ENCODE measurements around the gene FREM1.

FREM1 gene

GRCh38 chr9:14744768-14745167 lies 165.5 kb downstream of the FREM1 start:
- no peak overlapping the region for H3K14ac ChIP-seq (ENCODE audit: low read length)
- no peak overlapping the region for H3K4me2 ChIP-seq (ENCODE audit: insufficient read depth, low read length, poor library complexity, severe bottlenecking)
- no peak overlapping the region for H2BK15ac ChIP-seq (ENCODE audit: low read length)
- no peak overlapping the region for H3K4me3 ChIP-seq (ENCODE audit: low read length in 2 of 2)
- no peak overlapping the region for H3K18ac ChIP-seq (ENCODE audit: low read length)
- no peak overlapping the region for H3K4ac ChIP-seq (ENCODE audit: low read length)
- H4K91ac ChIP-seq (ENCODE audit: low read depth, low read length, poor library complexity): no peak overlapping the region
- H2AFZ ChIP-seq (ENCODE audit: low read length): no peak overlapping the region
- peaks cover 0 to 6% of the 10 kb centered on the region in 2 donors for H3K9me3 ChIP-seq (replicated peaks in 1 of 2; ENCODE audit: control insufficient read depth in 2 of 2, insufficient read depth in 1 of 2, low read depth in 1 of 2, low read length in 2 of 2)
- H2BK12ac ChIP-seq (ENCODE audit: low read length): no peak overlapping the region
- no CpG with 5 or more reads among the region's 1 CpG for WGBS, 2 donors (ENCODE audit: extremely low coverage in 2 of 2, insufficient read length in 2 of 2, insufficient replicate concordance in 1 of 2)
- no peaks in the 10 kb centered on the region for H3K79me1 ChIP-seq (ENCODE audit: low read depth, low read length)
- H2BK5ac ChIP-seq (ENCODE audit: low read length): no peak overlapping the region
- H3K27ac ChIP-seq (replicated peaks; ENCODE audit: low read length): no peak overlapping the region
- no peak overlapping the region for H2AK5ac ChIP-seq (ENCODE audit: low read depth, low read length)
- H3K4me1 ChIP-seq (ENCODE audit: control insufficient read depth in 2 of 2, insufficient read depth in 1 of 2, low read depth in 1 of 2, low read length in 2 of 2): peaks cover 0 to 1% of the 10 kb centered on the region in 2 donors
- H3K36me3 ChIP-seq (replicated peaks in 1 of 2; ENCODE audit: control insufficient read depth in 2 of 2, insufficient read depth in 2 of 2, low read length in 2 of 2): peaks cover 0 to 100% of the 10 kb centered on the region in 2 donors
- no peak for DNase-seq (ENCODE audit: low spot score)
- H3K9ac ChIP-seq (ENCODE audit: low read depth, low read length, poor library complexity): no peak overlapping the region
- H3K27me3 ChIP-seq (ENCODE audit: control insufficient read depth in 3 of 3, insufficient read depth in 3 of 3, low read depth in 1 of 3, low read length in 3 of 3): no peaks in the 10 kb centered on the region
- H3K23ac ChIP-seq (ENCODE audit: low read depth, low read length, poor library complexity): no peak overlapping the region
- no peak overlapping the region for H2BK120ac ChIP-seq (ENCODE audit: low read depth, low read length)
- H4K8ac ChIP-seq (ENCODE audit: low read depth, low read length): no peak overlapping the region

- H3K4me3 ChIP-seq (ENCODE audit: low read length in 2 of 2): no peak overlapping the region
- no peak overlapping the region for H3K4ac ChIP-seq (ENCODE audit: low read length)
- H3K36me3 ChIP-seq (replicated peaks in 1 of 2; ENCODE audit: control insufficient read depth in 2 of 2, insufficient read depth in 2 of 2, low read length in 2 of 2): peaks cover 0 to 96% of the 10 kb centered on the region in 2 donors
- H2BK15ac ChIP-seq (ENCODE audit: low read length): no peak overlapping the region
- H2BK12ac ChIP-seq (ENCODE audit: low read length): no peak overlapping the region
- H3K18ac ChIP-seq (ENCODE audit: low read length): no peak overlapping the region
- no peaks in the 10 kb centered on the region for H3K79me1 ChIP-seq (ENCODE audit: low read depth, low read length)
- H2BK5ac ChIP-seq (ENCODE audit: low read length): no peak overlapping the region
- no peaks in the 10 kb centered on the region for H3K27me3 ChIP-seq (ENCODE audit: control insufficient read depth in 3 of 3, insufficient read depth in 3 of 3, low read depth in 1 of 3, low read length in 3 of 3)
- H2AK5ac ChIP-seq (ENCODE audit: low read depth, low read length): no peak overlapping the region
- no CpG with 5 or more reads among the region's 3 CpGs for WGBS, 2 donors (ENCODE audit: extremely low coverage in 2 of 2, insufficient read length in 2 of 2, insufficient replicate concordance in 1 of 2)
- H2BK120ac ChIP-seq (ENCODE audit: low read depth, low read length): no peak overlapping the region
- no peaks in the 10 kb centered on the region for H3K4me1 ChIP-seq (ENCODE audit: control insufficient read depth in 2 of 2, insufficient read depth in 1 of 2, low read depth in 1 of 2, low read length in 2 of 2)
- no peak overlapping the region for H4K91ac ChIP-seq (ENCODE audit: low read depth, low read length, poor library complexity)
- no peak overlapping the region for H4K8ac ChIP-seq (ENCODE audit: low read depth, low read length)
- no peak overlapping the region for H3K14ac ChIP-seq (ENCODE audit: low read length)
- peaks cover 0 to 6% of the 10 kb centered on the region in 2 donors for H3K9me3 ChIP-seq (replicated peaks in 1 of 2; ENCODE audit: control insufficient read depth in 2 of 2, insufficient read depth in 1 of 2, low read depth in 1 of 2, low read length in 2 of 2)
- no peak overlapping the region for H3K4me2 ChIP-seq (ENCODE audit: insufficient read depth, low read length, poor library complexity, severe bottlenecking)
- H3K23ac ChIP-seq (ENCODE audit: low read depth, low read length, poor library complexity): no peak overlapping the region
- H2AFZ ChIP-seq (ENCODE audit: low read length): no peak overlapping the region
- H3K9ac ChIP-seq (ENCODE audit: low read depth, low read length, poor library complexity): no peak overlapping the region
- DNase-seq (ENCODE audit: low spot score): no peak
- H3K27ac ChIP-seq (replicated peaks; ENCODE audit: low read length): no peak overlapping the region
These were observed 168.9 kb downstream of the FREM1 start for GRCh38 chr9:14741369-14741768.

- H4K8ac ChIP-seq (ENCODE audit: low read depth, low read length): no peak overlapping the region
- H3K4me2 ChIP-seq (ENCODE audit: insufficient read depth, low read length, poor library complexity, severe bottlenecking): no peak overlapping the region
- no peak overlapping the region for H2BK120ac ChIP-seq (ENCODE audit: low read depth, low read length)
- H3K27ac ChIP-seq (replicated peaks; ENCODE audit: low read length): no peak overlapping the region
- no CpG with 5 or more reads among the region's 5 CpGs for WGBS, 2 donors (ENCODE audit: extremely low coverage in 2 of 2, insufficient read length in 2 of 2, insufficient replicate concordance in 1 of 2)
- H4K91ac ChIP-seq (ENCODE audit: low read depth, low read length, poor library complexity): no peak overlapping the region
- no peak overlapping the region for H3K14ac ChIP-seq (ENCODE audit: low read length)
- no peaks in the 10 kb centered on the region for H3K79me1 ChIP-seq (ENCODE audit: low read depth, low read length)
- no peak overlapping the region for H2BK12ac ChIP-seq (ENCODE audit: low read length)
- H3K4ac ChIP-seq (ENCODE audit: low read length): no peak overlapping the region
- no peak overlapping the region for H3K4me3 ChIP-seq (ENCODE audit: low read length in 2 of 2)
- H2BK15ac ChIP-seq (ENCODE audit: low read length): no peak overlapping the region
- no peak overlapping the region for H2AFZ ChIP-seq (ENCODE audit: low read length)
- no peak for DNase-seq (ENCODE audit: low spot score)
- H2BK5ac ChIP-seq (ENCODE audit: low read length): no peak overlapping the region
- H3K9ac ChIP-seq (ENCODE audit: low read depth, low read length, poor library complexity): no peak overlapping the region
- H3K4me1 ChIP-seq (ENCODE audit: control insufficient read depth in 2 of 2, insufficient read depth in 1 of 2, low read depth in 1 of 2, low read length in 2 of 2): no peaks in the 10 kb centered on the region
- no peaks in the 10 kb centered on the region for H3K27me3 ChIP-seq (ENCODE audit: control insufficient read depth in 3 of 3, insufficient read depth in 3 of 3, low read depth in 1 of 3, low read length in 3 of 3)
- H3K18ac ChIP-seq (ENCODE audit: low read length): no peak overlapping the region
- H3K9me3 ChIP-seq (replicated peaks in 1 of 2; ENCODE audit: control insufficient read depth in 2 of 2, insufficient read depth in 1 of 2, low read depth in 1 of 2, low read length in 2 of 2): no peaks in the 10 kb centered on the region
- H3K36me3 ChIP-seq (replicated peaks in 1 of 2; ENCODE audit: control insufficient read depth in 2 of 2, insufficient read depth in 2 of 2, low read length in 2 of 2): peaks cover 0 to 78% of the 10 kb centered on the region in 2 donors
- H3K23ac ChIP-seq (ENCODE audit: low read depth, low read length, poor library complexity): no peak overlapping the region
- H2AK5ac ChIP-seq (ENCODE audit: low read depth, low read length): no peak overlapping the region
These were observed 177.1 kb downstream of the FREM1 start for GRCh38 chr9:14733133-14733532.

GRCh38 chr9:14731294-14731981 lies 178.8 kb downstream of the FREM1 start:
- no peaks in the 10 kb centered on the region for H3K9me3 ChIP-seq (replicated peaks in 1 of 2; ENCODE audit: control insufficient read depth in 2 of 2, insufficient read depth in 1 of 2, low read depth in 1 of 2, low read length in 2 of 2)
- H4K8ac ChIP-seq (ENCODE audit: low read depth, low read length): no peak overlapping the region
- whole genome bisulfite sequencing, 2 donors (ENCODE audit: extremely low coverage in 2 of 2, insufficient read length in 2 of 2, insufficient replicate concordance in 1 of 2): no CpG with 5 or more reads among the region's 1 CpG
- no peak overlapping the region for H2BK12ac ChIP-seq (ENCODE audit: low read length)
- no peak overlapping the region for H3K4ac ChIP-seq (ENCODE audit: low read length)
- no peak for DNase-seq (ENCODE audit: low spot score)
- no peak overlapping the region for H3K4me2 ChIP-seq (ENCODE audit: insufficient read depth, low read length, poor library complexity, severe bottlenecking)
- no peaks in the 10 kb centered on the region for H3K79me1 ChIP-seq (ENCODE audit: low read depth, low read length)
- no peak overlapping the region for H4K91ac ChIP-seq (ENCODE audit: low read depth, low read length, poor library complexity)
- no peak overlapping the region for H2BK120ac ChIP-seq (ENCODE audit: low read depth, low read length)
- no peaks in the 10 kb centered on the region for H3K4me1 ChIP-seq (ENCODE audit: control insufficient read depth in 2 of 2, insufficient read depth in 1 of 2, low read depth in 1 of 2, low read length in 2 of 2)
- peaks cover 0 to 61% of the 10 kb centered on the region in 2 donors for H3K36me3 ChIP-seq (replicated peaks in 1 of 2; ENCODE audit: control insufficient read depth in 2 of 2, insufficient read depth in 2 of 2, low read length in 2 of 2)
- no peak overlapping the region for H3K14ac ChIP-seq (ENCODE audit: low read length)
- no peak overlapping the region for H2AK5ac ChIP-seq (ENCODE audit: low read depth, low read length)
- no peak overlapping the region for H2BK5ac ChIP-seq (ENCODE audit: low read length)
- no peaks in the 10 kb centered on the region for H3K27me3 ChIP-seq (ENCODE audit: control insufficient read depth in 3 of 3, insufficient read depth in 3 of 3, low read depth in 1 of 3, low read length in 3 of 3)
- no peak overlapping the region for H3K9ac ChIP-seq (ENCODE audit: low read depth, low read length, poor library complexity)
- no peak overlapping the region for H3K18ac ChIP-seq (ENCODE audit: low read length)
- H3K4me3 ChIP-seq (ENCODE audit: low read length in 2 of 2): no peak overlapping the region
- no peak overlapping the region for H3K27ac ChIP-seq (replicated peaks; ENCODE audit: low read length)
- H2AFZ ChIP-seq (ENCODE audit: low read length): no peak overlapping the region
- H3K23ac ChIP-seq (ENCODE audit: low read depth, low read length, poor library complexity): no peak overlapping the region
- no peak overlapping the region for H2BK15ac ChIP-seq (ENCODE audit: low read length)

Measured in neuronal stem cell (in vitro differentiated cells).